Left cardiac atrium (tissue), 4 donors: ENCODE results near the gene DZIP1. TPM values are rescaled to one million over a fixed set of nuclear protein-coding genes. Genes with fewer than 3 reads are reported as not detected.
"Not testable (repeated sequence)": the region's sequence is repeated elsewhere in the genome, so short reads cannot be mapped to it uniquely, and the experiment has no call there.

Experiments used
- ATAC-seq, 2 donors: fragments of 200-7000 bp; cut with Tn5 transposase; one replicate each; pipeline ENCODE4 v1.9.1; 2020; ENCODE audit warnings: mild to moderate bottlenecking in 2 of 2, moderate library complexity in 2 of 2
- DNase-seq: peaks from one replicate; pipeline ENCODE4 v3.0.0-alpha.2; 2020
- intact Hi-C, 2 donors: fragments of 100-400 bp; cut with DNase I; formaldehyde crosslinking; loops; one replicate each; pipeline versions ENCODE4 v1.14.1 to v1.15.1; 2022 to 2023
- total RNA-seq, 2 donors: library from RNA; stranded (reverse); fragmentation: NEBNext Ultra II Directional; extraction: Animal tissue kit (Norgen Biotek cat#: 25700); gene quantifications; one replicate each; pipeline ENCODE4 v1.2.1, GENCODE V29; 2021
- donor health status: DM: no; HTN: yes; CAD: no.
- donor health status: DM: no; HTN: yes; CAD: no; lungs with severe emphysema.
- donor health status: DM: yes; HTN: yes; CAD: no.
- donor health status: Dilated cardiomyopathy.

Gene DZIP1
- total RNA-seq, 2 donors from 2014 or later: 5.4 to 7.6 TPM

DNA sequence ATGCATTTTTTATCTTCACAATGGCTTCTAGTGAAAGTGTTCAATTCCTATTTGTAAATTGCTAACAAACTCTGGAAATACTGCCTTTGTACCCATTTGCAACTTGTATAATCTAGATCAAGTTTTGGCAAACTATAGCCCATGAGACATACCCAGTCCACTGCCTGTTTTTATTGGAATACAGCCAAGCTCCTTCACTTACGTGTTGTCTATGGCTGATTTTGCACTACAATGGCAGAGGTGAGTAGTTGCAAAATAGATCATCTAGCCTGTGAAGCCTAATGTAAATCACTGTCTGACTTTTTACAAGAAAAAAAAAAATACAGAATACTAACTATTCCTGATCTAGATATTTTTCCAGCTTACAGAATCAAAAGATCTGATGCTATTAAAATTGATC is 37.1 kb downstream of the DZIP1 start:
- DNase-seq (no peak), ATAC-seq (peak in 1 of 2 donors; percentile 61)
- intact Hi-C loops: no loop called here

DNA sequence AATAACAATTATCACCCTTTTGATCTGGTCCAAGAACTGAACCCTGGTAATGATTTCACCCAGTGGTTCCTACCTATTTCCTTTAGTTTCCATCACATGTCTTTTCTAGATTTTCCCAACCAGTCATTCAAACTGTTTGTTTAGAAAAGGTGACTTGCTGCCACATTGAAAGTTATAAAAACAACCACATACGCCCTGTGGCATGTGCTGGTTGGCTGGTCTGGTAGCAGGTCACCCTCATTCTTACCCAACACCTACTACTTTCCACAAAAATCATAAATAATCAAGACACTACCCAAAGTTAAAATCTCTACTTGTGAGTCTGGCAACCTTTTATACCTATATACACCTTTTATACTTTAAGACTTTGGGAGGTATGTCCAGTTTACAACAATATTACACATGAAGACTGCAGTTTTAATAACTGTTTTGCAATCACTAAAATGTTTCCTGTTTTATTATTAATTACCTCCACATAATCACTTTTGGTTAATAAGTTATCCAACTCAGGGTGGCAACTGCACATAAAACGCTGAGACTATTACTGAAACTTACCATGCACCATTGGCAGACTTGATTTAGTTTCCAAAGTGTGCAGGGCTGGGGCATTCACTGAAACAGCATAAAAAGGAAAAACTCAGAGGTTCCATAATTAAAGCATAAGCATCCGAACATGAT is 38.9 kb downstream of the DZIP1 start:
- intact Hi-C loops: no loop called here
- ATAC-seq (no peak), DNase-seq (no peak)

DNA sequence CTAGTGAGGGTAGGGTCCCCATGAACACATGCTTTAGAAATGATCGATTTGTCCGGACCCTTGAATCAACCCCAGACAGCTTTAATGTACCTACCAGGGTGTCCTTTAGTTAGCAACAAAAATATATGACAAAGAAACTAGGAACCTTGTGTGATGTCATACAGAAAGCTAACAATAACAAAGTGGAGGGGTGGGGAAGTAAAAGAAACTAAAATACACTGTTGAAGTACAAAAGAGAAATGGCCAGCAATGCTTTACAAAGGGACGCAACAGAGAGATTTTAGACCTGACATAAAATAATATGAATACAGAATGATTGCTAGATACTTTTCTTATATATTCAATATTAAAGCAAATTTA is 40.0 kb downstream of the DZIP1 start:
- ATAC-seq: no peak
- no peak for DNase-seq
- intact Hi-C loops: no loop called here

GRCh38 chr13:95603887-95604555 is 40.5 kb downstream of the DZIP1 start:
- ATAC-seq (peak in 1 of 2 donors; percentile 24), DNase-seq (no peak)
- intact Hi-C loops: no loop called here

DNA sequence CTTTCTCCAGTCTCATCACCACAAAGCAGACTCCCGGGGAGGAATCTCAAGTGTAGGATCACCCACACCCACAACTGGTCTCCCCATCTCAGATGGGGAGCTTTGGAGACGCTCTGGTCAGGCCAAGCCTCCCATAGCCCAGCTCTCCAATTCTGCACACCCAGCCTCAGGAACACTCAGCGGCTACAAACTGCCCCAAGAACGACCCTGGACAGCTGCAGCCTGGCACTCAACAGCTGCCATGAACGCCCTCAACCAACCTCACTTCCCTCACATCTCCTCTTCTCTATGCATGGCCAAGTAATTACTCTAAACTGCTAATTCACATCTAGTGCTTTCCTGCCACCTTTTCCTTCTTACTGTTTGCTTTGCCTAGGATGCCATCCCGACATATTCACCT is 42.6 kb downstream of the DZIP1 start:
- ATAC-seq (no peak), DNase-seq (no peak)
- intact Hi-C loops: no loop called here

- ATAC-seq (peak in 1 of 2 donors; percentile 14), DNase-seq (no peak)
- intact Hi-C loops: no loop called here
Observed at GRCh38 chr13:95601216-95601615, 43.3 kb downstream of the DZIP1 start.

DNA sequence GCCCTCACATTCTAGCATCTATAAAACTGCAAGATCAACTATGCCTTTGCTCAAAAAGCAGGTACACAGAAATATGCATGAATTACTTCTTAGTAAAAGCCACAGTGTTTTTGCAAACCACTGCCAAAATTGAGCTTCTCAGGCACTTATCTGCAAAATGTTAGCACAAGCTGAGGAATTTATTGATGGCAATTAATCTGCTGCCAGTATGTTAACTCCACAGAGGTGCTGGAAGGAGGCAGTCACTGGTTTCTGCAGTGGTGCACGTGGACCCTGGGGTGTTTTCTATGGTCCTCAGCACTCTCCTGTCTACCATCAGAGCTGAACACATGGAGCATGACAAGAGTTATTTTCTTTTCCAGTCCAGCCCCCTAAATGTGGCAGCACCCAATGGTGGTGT is 47.8 kb downstream of the DZIP1 start:
- no peak for ATAC-seq
- intact Hi-C loops: no loop called here
- no peak for DNase-seq

- intact Hi-C loops: no loop called here
- DNase-seq: no peak
- ATAC-seq: no peak
Observed at GRCh38 chr13:95593462-95593861, 51.0 kb downstream of the DZIP1 start.

DNA sequence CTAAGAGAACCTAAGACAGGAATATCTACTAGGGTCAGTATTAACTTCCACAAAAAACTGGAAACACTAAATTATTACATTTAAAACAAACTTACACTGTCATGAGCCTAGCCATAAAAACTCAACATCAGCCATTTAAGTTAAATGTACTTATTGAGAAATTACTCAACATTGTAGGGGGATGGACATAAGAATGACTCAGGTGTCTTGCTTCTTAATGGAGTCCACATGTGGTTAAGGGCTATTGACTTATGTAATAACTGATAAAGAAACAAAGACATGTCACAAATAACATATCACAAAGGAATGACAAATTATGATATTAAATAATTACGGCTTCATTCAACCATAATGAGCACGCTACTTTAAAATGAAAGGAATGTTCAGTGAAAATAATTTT is 55.8 kb downstream of the DZIP1 start:
- DNase-seq (no peak), ATAC-seq (no peak)
- intact Hi-C loops: no loop called here

DNA sequence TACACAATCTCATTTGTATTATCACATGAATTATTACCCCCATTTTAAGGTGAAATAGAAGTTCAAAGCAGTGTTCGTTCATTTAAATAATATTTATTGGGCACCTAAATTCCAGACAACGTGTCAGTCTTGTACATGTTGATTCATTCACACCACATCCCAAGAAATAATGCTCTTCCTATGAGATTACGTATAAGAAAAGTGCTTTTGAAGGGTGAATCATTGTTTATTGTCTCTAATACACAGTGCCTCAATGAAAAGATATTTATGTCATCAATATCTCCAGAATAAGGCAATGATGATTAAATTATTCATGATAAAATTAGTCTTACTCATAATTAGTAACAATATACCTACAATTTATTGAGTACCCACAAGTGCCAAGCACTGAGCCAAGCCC is 56.4 kb downstream of the DZIP1 start:
- DNase-seq: no peak
- intact Hi-C loops: no loop called here
- no peak for ATAC-seq

GRCh38 chr13:95585867-95586266 is 58.6 kb downstream of the DZIP1 start:
- ATAC-seq (no peak), DNase-seq (no peak)
- intact Hi-C loops: no loop called here

GRCh38 chr13:95579303-95579702 is 65.2 kb downstream of the DZIP1 start:
- intact Hi-C loops: no loop called here
- ATAC-seq: no peak
- DNase-seq: no peak

DNA sequence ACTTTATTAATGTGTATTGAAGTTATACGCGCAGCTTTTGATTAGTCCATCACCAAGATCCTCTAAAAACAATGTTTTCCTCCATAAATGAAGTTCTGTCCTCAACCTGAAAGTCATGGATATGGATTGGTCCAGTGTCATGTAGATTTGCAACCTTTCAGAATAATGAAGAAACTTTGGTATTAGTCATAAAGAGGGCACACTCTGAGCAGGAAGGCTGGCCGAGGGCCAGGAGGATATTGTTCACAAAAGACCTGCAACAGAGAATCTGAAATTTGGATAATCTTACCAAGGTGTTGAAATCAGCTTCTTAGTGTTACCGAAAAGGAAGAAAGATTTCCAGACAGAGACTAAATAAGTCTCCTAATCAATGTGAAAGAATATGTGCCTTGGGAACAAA is 71.3 kb downstream of the DZIP1 start:
- ATAC-seq (no peak), DNase-seq (no peak)
- intact Hi-C loops: no loop called here

DNA sequence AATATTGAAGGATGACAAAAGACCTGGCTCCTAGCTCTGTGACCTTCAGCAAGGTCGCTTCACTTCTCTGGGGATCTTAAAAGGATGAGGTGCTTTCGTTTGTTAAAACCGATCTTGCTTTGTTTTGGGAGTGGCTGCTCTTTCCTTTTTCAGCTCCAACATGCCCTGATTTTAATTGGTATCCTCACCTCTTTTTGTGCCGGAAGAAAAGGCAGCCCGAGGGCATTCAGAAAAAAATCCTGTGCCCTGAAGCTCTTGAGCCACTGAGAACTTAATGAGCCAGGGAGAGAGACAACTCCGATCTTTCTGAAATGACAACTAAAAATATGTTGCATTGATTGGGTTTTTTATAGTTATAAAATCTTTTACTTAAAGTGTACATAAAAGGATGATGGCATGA is 72.6 kb downstream of the DZIP1 start:
- ATAC-seq: no peak
- intact Hi-C loops: no loop called here
- no peak for DNase-seq

GRCh38 chr13:95570016-95570415 is 74.5 kb downstream of the DZIP1 start:
- intact Hi-C loops: no loop called here
- no peak for ATAC-seq

DNA sequence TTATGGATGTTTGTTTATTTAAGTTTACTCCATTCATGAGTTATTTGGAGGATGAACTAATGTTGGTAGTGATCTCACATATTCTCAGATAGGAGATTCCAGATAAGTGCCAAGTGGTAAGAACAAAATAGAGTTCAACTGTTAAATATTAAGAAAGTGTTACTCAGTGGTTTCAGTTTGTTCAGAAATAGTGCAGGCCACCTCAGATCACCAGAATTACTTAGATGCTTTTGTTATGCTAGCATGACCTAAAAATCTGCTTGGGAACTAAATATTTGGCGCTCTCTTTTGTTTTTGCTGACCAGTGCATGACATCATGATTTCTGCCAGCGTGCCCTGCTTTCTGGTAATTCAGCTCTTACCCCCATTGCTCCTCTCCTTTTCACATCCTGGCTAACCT is 76.4 kb downstream of the DZIP1 start:
- no peak for ATAC-seq
- intact Hi-C loops: no loop called here
- no peak for DNase-seq

More at GRCh38 chr13:95570016-95570415, 74.5 kb downstream of the DZIP1 start:
- DNase-seq: no peak

DNA sequence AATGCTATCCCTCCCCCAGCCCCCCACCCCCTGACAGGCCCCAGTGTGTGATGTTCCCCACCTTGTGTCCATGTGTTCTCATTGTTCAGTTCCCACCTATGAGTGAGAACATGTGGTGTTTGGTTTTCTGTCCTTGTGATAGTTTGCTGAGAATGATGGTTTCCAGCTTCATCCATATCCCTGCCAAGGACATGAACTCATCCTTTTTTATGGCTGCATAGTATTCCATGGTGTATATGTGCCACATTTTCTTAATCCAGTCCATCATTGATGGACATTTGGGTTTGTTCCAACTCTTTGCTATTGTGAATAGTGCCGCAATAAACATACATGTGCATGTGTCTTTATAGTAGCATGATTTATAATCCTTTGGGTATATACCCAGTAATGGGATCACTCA is 78.7 kb downstream of the DZIP1 start:
- ATAC-seq, intact Hi-C loops, DNase-seq: not testable (repeated sequence)

DNA sequence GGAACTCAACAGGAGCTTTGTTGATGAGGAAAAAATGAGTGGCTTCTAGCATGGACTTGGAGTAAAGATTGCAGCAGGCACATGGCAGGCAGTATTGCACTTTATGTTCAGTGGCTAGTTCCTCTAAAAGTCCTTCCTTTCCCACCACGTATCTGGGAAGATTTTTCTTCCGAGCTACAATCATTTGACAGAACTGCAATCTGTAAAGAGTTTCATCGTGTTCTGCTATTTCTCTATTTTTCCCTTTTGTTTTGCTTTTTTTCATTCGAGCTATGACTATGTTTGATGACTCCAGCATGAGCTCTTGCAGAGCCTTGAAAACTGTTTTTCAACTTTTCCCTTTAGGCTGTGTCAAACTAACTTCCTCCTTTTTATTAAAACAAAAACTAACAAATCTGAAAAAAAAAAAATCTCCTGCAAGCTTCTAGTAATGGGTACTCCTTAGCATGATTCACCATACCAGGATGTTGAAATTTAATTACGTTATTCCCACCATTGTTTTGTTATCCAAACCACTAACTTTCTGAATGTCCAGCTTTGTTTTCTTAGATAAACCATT is 79.7 kb downstream of the DZIP1 start:
- ATAC-seq: no peak
- DNase-seq: no peak
- intact Hi-C loops: no loop called here

- intact Hi-C loops: no loop called here
- DNase-seq (no peak), ATAC-seq (no peak)
Observed at GRCh38 chr13:95564091-95564490, 80.4 kb downstream of the DZIP1 start.

- no peak for ATAC-seq
Observed at GRCh38 chr13:95560387-95560786, 84.1 kb downstream of the DZIP1 start.

DNA sequence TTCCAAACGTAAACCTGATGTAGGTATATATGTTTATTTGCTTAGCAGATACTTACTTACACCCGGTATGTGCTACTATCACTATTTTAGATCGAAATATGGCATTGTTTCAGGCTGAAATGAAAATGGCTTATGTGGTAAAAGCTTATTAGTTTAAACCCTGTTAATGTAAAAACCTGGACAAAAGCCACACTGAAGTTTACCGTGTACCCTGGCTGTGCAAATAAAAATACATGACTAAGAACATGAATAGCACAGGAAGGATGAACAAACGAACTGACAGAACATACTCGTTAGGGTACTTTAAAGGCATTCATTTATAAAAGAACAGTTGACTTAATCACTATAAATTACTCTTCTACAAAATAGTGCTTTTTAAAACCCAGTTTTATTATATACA is 85.4 kb downstream of the DZIP1 start:
- intact Hi-C loops: no loop called here
- DNase-seq (no peak), ATAC-seq (no peak)

More at GRCh38 chr13:95560387-95560786, 84.1 kb downstream of the DZIP1 start:
- intact Hi-C loops: no loop called here
- DNase-seq: no peak
